ENCODE measurements around the gene PDGFB.

Gene PDGFB

GRCh38 chr22:39284983-39285382 lies 40.2 kb upstream of the PDGFB start:
- no peak for TF ChIP-seq CTCF (IDR thresholded peaks at IDR 0.05; ENCODE audit: low read depth, low read length)
- Histone ChIP-seq H3K36me3 (no peaks in the 10 kb centered on the region), H3K27me3 (ENCODE audit: insufficient read depth, low read depth, severe bottlenecking) (no peaks in the 10 kb centered on the region), H3K27ac (no peak overlapping the region), H3K9me3 (ENCODE audit: severe bottlenecking) (no peaks in the 10 kb centered on the region), H3K4me3 (ENCODE audit: low read depth, low read length) (no peak overlapping the region)
- no peak for DNase-seq

- TF ChIP-seq CTCF (IDR thresholded peaks at IDR 0.05; ENCODE audit: low read depth, low read length): no peak
- no peak for DNase-seq
Measured at GRCh38 chr22:39284142-39284980, 39.6 kb upstream of the PDGFB start.

GRCh38 chr22:39283322-39284141 lies 38.8 kb upstream of the PDGFB start:
- Histone ChIP-seq H3K27ac (no peak overlapping the region), H3K27me3 (ENCODE audit: insufficient read depth, low read depth, severe bottlenecking) (no peaks in the 10 kb centered on the region), H3K36me3 (no peaks in the 10 kb centered on the region), H3K4me3 (ENCODE audit: low read depth, low read length) (no peak overlapping the region), H3K9me3 (ENCODE audit: severe bottlenecking) (no peaks in the 10 kb centered on the region)
- no peak for TF ChIP-seq CTCF (IDR thresholded peaks at IDR 0.05; ENCODE audit: low read depth, low read length)
- DNase-seq: no peak

More at GRCh38 chr22:39284142-39284980, 39.6 kb upstream of the PDGFB start:
- H3K27ac ChIP-seq: no peak overlapping the region
- H3K9me3 ChIP-seq (ENCODE audit: severe bottlenecking): no peaks in the 10 kb centered on the region
- no peaks in the 10 kb centered on the region for H3K36me3 ChIP-seq
- no peaks in the 10 kb centered on the region for H3K27me3 ChIP-seq (ENCODE audit: insufficient read depth, low read depth, severe bottlenecking)
- no peak overlapping the region for H3K4me3 ChIP-seq (ENCODE audit: low read depth, low read length)

- H3K27ac ChIP-seq: no peak overlapping the region
- no peak for TF ChIP-seq CTCF (IDR thresholded peaks at IDR 0.05; ENCODE audit: low read depth, low read length)
- DNase-seq: no peak
- no peaks in the 10 kb centered on the region for H3K27me3 ChIP-seq (ENCODE audit: insufficient read depth, low read depth, severe bottlenecking)
- no peaks in the 10 kb centered on the region for H3K9me3 ChIP-seq (ENCODE audit: severe bottlenecking)
- H3K4me3 ChIP-seq (ENCODE audit: low read depth, low read length): no peak overlapping the region
- no peaks in the 10 kb centered on the region for H3K36me3 ChIP-seq
Measured at GRCh38 chr22:39282645-39283321, 38.0 kb upstream of the PDGFB start.

- Histone ChIP-seq H3K4me3 (ENCODE audit: low read depth, low read length) (no peak overlapping the region), H3K36me3 (no peaks in the 10 kb centered on the region), H3K27me3 (ENCODE audit: insufficient read depth, low read depth, severe bottlenecking) (no peaks in the 10 kb centered on the region), H3K9me3 (ENCODE audit: severe bottlenecking) (peaks cover 5% of the 10 kb centered on the region), H3K27ac (no peak overlapping the region)
- DNase-seq: no peak
- TF ChIP-seq CTCF (IDR thresholded peaks at IDR 0.05; ENCODE audit: low read depth, low read length): no peak
Measured at GRCh38 chr22:39281126-39281525, 36.3 kb upstream of the PDGFB start.
